GM12875 (cell line): ENCODE results near the gene S100A7.

Source experiments
- H3K4me3 ChIP-seq: one replicate; pipeline ENCODE4 v1.5.1; 2011; ENCODE audit warnings: low read depth, low read length, control low read depth
- CTCF ChIP-seq: IDR thresholded peaks from 2 replicates; pipeline ENCODE4 v1.5.1; 2011; ENCODE audit warnings: low read depth, mild to moderate bottlenecking, control low read depth, inconsistent platforms, low read length, moderate library complexity, borderline replicate concordance; ENCODE audit not compliant: insufficient read depth

The S100A7 gene

DNA sequence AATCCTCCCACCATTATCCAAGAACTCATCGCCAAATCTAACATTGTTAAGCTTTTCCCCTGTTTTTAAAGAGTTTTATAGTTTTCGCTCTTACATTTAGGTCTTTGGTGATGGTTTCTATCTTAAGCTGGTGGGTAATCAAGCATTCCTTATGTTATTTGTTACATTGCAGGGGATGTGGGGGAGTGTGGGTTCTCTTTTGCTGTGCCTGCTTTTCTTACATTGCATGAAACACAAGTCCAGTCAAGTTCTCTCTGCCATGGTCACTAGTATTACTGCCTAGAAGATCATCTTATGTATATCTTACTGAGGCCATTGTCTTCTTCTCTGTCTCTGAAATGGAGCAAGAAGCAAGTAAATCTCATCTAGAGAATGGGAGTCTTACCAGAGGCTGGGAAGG is 27.3 kb upstream of the S100A7 start:
- TF ChIP-seq CTCF: no peak

GRCh38 chr1:153485863-153486262 is 25.4 kb upstream of the S100A7 start:
- H3K4me3 ChIP-seq: no peak overlapping the region
- TF ChIP-seq CTCF: no peak

More for the DNA sequence above, 27.3 kb upstream of the S100A7 start:
- no peak overlapping the region for H3K4me3 ChIP-seq

- TF ChIP-seq CTCF: no peak
- no peak overlapping the region for H3K4me3 ChIP-seq
Measured at GRCh38 chr1:153483776-153484175, 23.3 kb upstream of the S100A7 start.

- no peak for TF ChIP-seq CTCF
Measured at GRCh38 chr1:153481124-153481523, 20.7 kb upstream of the S100A7 start.

DNA sequence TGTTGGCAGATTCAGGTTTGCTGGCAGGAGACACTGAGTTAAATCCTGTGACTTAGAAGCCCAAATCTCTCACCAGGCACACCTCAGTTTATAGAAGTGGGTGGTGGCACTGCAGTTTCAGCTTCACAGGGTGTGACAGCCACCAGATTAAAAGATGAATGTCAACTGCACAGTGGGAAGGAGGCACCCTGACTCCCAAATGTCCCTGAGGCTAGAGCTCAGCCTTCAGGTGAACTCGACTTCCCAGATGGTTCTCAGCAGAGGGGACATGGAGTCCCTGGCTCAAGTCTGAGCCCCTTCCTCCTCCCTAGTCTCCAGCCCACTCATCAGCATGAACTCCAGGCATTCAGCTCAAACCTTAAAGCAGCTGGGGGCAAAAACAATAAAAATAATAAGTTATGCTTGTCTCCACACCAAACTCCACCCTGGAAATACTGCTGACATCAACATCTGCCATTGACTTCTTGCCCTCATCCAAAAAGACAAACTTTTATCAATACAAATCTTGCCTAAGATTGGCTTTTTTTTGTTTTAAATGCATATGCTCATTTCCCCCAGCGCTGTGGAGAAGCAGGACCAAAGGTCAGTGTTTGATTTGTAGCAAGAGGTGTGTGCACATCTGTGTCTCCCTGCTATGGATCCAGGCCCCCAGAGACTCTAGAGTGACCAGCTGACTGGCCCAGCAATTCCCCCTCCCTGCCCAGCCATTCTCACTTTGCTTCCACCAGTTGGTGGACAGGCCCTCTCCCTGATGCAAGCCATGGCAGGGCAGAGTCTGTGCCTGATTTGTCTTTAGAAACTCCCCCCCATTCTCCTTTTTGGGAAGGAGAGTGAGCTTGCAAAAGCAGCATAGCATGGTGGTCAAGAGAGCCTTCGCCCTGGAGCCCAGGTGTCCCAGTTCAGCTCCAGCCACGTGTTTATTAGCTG is 18.5 kb upstream of the S100A7 start:
- H3K4me3 ChIP-seq: no peak overlapping the region
- TF ChIP-seq CTCF: no peak

More at GRCh38 chr1:153481124-153481523, 20.7 kb upstream of the S100A7 start:
- no peak overlapping the region for H3K4me3 ChIP-seq

DNA sequence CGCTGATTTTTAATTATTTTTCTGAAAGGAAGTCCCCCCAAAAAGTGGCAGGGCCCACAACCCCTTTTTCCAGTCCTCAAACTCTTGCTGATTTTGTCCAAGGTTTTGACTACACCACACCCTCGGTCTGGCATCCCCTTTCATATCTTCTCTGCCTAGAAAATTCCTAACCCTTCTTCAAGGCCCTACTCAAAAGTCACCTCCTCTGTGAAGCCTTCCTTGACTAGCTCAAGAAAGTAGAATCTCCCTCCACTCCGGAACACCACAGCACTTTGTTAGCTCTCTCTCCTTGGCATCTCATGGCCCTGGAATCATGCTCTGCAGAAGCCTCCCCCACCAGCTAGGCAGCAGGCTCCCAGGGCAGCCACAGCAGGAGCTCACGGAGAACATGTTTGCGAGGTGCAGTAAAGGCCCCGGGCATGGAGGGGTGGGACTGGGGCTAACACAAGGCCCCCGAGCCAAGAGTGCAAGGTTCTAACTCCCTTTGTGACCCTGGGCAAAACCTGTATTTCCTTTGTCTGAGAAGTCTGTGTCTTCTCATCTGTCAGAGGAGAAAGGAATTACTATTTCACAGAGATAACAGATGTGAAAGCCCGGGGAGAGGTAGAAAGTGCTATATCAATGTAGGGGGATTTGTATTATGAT is 17.7 kb upstream of the S100A7 start:
- TF ChIP-seq CTCF: no peak
- H3K4me3 ChIP-seq: no peak overlapping the region
